Right forelimb (tissue), 1 donor: Measurements from ENCODE around the gene SERPINA3.
"Not testable (repeated sequence)": the region's sequence is repeated elsewhere in the genome, so short reads cannot be mapped to it uniquely, and the experiment has no call there.

Experiments
- DNase-seq: peaks from one replicate; pipeline ENCODE4 v3.0.0-alpha.2; 2018

SERPINA3 gene

DNA sequence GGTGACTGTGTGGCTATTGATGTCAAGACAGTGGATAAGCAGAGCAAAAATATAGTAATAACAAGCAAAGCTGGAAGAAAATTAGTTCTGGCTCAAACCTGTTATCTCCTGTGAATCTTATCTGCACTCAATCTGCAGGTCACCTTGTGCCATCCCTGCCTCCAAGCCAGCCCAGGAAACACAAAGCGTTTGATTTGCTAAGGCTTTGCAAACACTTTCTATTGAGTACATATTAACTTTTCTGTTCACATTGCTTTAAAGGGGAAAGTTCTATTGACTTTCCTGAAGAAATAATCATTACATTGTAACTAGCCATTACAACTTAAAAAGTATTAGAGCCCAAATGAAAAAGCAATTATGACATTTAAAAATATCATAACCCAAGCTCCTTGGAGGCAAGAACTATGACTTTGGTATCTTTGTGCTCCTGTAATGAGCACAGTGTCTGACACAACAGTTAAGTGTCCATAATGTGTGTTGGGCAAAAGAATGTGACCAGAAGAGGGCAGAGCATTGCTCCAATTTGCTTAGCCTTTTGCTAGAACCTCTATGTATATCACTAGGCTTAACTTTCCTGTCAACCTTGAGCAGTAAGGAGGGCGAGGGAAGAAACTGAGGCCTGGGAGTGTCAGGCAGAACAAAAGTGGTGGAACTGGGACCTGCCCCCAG is 24.7 kb downstream of the SERPINA3 start:
- DNase-seq, result no peak

DNA sequence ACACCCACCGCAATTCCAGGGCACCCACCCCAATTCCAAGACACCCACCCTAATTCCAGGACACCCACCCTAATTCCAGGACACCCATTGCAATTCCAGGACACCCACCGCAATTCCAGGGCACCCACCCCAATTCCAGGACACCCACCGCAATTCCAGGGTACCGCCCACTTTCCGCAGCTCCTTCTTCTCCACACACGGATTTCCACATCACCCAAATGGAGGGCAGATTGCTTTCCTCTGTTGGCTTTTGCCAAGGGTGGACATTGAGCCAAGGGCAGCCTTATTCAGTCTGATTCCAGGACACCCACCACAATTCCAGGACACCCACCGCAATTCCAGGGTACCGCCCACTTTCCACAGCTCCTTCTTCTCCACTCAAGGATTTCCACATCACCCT is 25.6 kb downstream of the SERPINA3 start:
- not testable (repeated sequence) for DNase-seq

DNA sequence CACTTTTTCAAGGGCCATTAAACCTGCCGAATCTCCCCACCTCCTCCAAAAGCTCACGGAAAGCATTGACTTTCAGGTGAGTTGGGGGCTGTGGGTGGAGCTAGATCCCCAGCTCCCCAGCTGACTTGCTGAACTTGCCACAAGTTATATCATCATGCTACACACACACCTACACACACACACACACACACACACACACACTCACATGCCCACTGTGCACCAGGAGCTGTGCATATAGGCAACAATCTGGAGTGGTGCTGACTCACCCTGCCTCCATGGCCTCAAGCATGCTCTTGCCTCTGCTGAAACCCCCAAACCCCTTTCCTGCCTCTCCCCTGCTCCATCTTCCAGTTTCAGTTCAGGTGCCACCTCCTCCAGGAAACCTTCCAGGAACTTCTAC is 26.1 kb downstream of the SERPINA3 start:
- DNase-seq, result no peak

DNA sequence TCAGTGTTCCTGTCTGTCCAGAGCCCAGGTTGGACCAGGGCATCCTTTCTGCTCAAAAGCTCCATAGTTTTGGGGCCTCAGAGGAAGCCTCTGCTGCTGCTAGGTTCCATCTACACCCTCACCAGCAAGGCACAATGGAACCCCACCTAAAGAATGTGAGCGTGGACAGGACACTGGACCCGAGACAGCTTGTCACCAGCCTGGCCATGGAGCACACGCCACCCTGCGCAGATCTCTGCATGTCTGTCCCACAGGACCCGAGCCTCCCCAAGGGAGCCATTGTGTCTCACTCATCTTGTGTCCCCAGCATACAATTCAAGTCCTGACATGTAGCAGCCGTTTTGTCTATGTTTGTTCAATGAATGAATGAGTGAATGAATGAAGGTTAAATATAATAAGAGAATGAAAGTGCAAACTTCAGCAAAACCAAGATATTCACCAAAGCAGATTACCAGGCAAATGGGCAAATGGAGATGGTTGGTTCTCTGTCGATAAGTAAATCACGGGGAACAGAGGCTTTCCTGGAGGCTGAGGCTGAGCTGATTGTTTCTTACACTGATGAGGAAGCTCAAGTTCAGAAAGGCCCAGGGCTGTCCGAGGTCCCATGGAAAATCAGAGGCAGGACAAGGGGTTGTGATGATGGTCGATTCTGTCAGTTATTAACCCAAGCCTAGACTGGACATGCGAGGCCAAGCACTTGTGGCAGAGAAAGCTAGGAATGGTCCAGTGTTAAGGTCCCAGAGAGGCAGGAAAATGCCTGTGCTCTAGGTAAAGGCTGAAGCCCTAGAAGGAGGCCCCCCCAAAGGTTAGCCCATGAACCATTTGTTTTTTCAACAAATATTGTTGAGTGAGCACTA is 27.0 kb downstream of the SERPINA3 start:
- no peak for DNase-seq

DNA sequence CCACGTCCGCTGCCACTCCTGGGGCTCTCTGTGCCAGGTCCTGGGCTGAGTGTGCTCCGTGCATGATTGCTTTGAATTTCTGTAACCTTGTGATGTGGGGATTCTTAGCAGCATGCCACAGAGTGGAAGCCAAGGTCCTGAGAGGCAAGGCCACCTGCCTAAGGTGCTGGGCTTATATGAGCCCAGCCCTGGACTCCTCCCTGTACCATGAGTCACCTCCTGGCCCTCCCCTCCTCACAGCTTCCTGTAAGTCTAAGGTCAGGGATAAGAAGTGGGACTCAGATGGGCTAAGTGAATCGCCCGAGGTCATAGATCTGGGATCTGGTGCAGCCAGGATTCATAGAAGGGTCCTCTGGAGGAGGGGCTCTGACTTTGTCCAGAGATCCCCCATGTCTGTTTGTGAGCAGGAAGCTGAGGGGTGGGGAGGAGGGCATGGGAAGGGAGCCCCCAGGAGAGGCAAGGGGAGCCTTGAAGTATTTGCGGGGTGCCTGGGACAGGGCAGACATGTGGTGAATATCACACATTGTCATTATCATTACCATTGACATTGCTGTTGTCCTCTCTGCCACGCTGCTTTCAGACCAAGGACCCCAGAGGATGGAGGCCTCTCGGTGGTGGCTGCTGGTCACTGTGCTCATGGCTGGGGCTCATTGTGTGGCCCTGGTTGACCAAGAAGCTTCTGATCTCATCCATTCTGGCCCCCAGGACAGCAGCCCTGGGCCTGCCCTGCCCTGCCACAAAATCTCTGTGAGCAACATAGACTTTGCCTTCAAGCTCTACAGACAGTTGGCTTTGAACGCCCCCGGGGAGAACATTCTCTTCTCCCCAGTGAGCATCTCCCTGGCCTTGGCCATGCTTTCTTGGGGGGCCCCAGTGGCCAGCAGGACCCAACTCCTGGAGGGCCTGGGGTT is 28.8 kb downstream of the SERPINA3 start:
- DNase-seq, result no peak

DNA sequence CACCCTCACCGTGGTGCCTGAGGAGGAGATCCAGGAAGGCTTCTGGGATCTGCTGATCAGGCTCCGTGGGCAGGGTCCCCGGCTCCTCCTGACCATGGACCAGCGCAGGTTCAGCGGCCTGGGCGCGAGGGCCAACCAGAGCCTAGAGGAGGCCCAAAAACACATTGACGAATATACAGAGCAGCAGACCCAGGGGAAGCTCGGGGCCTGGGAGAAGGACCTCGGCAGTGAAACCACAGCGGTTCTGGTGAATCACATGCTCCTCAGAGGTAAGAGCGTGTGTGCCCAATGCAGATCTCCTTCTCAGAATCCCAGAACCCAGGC is 29.4 kb downstream of the SERPINA3 start:
- DNase-seq, result no peak

DNA sequence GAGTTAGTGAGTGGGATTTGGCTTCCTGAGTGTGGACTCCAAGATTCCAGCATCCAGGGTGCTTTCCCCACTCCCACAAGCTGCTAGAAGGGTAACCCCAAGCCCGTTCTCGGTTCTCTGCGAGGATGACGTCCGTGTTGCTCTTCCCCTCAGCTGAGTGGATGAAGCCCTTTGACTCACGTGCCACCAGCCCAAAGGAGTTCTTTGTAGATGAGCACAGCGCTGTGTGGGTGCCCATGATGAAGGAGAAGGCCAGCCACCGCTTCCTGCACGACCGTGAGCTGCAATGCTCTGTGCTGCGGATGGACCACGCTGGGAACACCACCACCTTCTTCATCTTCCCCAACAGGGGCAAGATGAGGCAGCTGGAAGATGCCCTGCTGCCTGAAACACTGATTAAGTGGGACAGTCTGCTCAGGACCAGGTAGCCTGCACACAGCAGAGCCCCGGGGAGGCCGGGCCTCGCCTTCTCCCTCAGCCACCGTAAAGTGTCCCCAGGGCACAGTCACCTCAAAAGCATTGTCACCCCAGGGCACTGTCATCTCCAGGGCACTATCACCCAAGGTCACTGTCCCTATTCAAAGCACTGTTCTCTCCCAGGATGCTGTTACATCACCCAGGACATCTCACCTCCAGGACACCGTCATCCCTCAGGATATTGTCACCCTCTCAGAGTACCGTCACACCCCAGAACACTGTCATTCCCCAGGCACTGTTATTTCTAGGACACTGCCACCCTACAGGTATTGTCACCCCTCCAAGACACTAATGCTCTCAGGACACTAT is 31.3 kb downstream of the SERPINA3 start:
- no peak for DNase-seq

DNA sequence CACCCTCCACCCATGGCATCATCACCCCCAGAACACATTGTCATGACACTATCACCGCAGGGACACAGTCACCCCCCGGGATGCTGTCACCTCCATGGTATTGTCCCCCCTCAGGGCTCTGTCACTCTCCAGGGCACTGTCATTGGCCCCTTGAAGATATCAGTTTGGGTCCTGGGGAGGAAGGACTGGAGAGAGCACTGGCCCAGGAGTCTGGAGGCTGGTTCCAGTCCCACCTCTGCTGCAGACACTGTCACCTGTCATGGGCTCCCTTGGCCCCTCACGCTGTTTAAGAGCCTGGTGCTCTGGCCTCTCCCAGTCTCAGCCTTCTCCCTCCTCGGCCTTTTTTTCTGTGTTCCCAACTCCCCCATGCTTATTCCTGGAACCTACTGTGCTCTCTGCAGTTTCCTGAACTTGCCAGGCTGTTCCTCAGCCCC is 31.9 kb downstream of the SERPINA3 start:
- no peak for DNase-seq

DNA sequence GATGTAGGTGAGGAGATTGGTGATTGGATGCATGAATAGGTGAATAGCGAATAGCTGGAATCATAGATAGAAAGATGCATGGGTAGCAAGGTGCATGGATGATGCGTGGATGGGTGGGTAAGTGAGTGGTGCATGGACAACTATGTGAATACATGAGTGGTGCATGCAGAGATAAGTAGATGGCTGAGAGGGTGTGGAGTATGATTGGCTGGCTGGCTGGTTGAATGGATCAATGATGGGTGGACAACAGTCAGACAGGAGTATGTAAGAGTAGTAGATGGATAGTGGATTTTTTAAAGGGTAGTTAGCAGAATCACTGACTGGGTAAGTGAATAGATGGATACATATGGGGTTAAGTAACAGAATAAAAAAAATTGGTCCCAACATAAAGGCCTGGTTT is 33.9 kb downstream of the SERPINA3 start:
- DNase-seq, result peak; percentile 11

DNA sequence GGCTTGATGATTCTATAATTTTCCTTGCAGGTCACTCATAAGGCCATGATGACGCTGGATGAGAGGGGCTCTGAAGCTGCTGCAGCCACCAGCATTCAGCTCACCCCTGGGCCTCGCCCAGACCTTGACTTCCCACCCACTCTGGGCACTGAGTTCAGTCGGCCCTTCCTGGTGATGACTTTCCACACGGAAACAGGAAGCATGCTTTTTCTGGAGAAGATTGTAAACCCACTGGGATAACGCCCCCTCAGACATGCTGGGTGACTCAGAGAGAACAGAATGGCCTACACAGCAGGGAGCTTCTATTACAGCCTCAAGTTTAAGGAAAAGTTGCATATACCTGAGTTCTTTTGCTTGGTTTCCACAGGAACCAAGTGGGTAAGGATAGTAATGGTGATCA is 34.3 kb downstream of the SERPINA3 start:
- peak; percentile 34 for DNase-seq

DNA sequence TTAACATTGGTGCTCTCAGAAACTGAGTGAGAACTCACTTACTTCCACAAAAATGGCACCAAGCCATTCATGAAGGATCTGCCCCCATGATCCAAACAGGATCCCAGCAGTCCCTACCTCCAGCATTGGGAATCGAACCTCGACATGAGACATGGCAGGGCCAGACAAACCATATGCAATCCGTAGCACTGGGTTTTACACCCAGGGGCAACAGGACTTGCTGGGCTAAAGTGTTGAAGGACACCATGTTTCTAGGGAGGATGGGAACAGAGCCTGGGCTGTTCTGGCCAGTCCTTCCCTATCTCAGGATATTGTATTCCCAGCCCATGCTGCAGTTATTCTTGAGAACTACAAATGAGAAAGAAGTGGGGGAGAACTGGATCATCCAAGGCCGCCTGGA is 36.6 kb downstream of the SERPINA3 start:
- peak; percentile 5 for DNase-seq

DNA sequence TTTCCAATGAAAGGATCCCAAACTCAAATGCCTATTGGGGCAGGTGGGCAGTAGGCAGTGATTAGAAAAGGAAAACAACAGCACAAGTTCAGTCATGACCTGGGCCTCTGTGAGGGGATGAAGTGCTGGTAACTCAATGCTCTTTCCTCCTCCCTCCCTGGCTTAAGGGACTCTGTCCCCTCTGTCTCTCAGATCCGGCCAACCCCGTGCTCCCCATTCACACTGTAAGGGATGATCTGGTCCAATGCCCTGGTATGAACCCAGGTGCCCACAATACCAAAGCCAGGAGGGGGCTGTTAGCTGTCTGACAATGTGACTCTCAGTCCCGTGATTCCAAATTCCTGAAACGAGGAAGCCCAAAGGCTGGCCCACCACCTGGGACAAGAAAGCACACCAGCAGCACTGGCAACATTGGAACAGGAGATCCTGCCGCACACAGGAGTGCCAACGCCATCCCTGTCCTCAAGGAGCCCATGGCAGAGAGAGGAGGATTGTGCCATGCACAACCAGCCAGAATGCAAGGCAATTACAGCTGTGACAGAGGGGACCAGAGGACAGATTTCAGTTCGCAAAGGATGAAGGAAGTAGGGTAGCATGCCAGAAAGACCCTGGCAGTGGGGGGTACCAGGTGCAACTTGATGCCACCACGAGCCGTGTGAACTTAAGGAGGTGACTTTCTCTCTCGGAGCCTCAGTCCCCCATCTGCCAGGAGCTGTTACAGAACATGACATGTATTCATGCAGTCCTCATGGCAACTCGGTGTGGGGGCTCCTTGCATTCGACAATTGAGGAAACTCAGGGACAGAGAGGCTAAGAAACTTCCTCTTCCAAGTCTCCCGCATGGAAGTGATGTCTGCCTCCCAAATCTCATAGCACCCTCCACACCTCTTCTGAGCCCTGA is 37.6 kb downstream of the SERPINA3 start:
- DNase-seq, result no peak

DNA sequence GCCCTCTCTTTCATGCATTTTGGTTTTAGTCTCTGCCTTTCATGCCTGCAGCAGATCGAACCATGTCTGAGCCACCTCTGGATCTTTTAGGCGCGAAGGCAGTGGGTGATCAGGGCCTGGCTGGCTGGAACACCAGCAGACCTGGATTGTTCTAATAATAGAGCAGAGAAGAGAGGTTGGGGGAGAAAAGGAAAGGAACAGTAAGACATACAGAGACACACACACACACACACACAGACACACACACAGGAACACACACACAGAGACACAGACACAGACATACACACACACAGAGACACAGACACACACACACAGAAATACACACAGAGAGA is 38.2 kb downstream of the SERPINA3 start:
- DNase-seq, result no peak

DNA sequence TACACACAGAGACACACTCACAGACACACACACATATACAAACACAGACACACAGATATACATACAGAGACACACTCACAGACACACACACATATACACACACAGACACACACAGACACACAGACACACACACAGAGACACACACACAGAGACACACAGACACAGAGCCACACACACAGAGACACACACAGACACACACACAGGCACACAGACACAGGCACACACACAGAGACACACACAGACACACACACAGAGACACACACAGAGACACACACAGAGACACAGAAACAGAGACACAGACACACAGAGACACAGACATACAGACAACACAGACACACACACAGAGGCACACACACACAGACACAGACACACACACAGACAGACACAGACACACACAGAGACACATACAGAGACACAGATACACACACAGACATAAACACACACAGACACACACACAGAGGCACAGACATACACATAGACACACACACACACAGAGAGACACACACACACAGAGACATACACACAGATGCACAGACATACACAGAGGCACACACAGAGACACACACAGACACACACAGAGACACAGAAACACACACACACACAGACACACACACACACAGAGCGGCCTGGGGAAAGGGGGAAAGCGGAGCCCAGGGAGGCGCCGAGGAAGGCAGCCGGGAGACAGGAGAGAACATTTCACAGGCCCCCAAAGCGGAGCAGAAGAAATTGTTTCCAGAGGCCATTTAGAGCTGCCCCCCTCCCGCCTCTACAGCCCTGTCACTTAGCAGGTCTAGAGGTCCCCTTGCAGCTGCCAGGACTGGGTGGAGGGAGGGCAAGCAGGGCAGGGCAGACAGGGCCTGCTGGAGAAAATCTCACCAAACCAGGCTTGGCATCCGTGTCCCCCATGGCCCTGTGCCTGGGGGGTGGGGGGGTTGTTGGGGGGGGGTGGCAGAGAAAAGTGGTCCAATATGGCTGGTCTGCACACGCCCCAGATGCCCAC is 38.9 kb downstream of the SERPINA3 start:
- peak; percentile 33 for DNase-seq

DNA sequence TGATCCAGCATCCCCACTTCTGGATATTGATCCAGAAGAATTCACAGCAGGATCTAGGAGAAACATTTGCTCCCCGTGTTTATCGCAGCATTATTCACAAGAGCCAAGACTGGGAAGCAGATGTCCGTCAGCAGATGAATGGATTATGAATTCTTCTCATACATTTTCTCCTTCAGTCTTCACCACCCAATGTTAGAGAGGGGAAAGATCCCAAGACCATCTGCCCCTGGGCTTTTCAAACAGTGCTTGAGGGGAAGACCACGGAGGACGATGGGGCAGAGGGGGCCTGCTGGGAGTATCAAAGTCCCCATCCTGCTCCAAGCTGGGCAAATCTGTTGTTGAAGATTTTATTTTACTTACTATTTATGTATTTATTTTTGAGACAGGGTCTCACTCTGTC is 41.1 kb downstream of the SERPINA3 start:
- no peak for DNase-seq

DNA sequence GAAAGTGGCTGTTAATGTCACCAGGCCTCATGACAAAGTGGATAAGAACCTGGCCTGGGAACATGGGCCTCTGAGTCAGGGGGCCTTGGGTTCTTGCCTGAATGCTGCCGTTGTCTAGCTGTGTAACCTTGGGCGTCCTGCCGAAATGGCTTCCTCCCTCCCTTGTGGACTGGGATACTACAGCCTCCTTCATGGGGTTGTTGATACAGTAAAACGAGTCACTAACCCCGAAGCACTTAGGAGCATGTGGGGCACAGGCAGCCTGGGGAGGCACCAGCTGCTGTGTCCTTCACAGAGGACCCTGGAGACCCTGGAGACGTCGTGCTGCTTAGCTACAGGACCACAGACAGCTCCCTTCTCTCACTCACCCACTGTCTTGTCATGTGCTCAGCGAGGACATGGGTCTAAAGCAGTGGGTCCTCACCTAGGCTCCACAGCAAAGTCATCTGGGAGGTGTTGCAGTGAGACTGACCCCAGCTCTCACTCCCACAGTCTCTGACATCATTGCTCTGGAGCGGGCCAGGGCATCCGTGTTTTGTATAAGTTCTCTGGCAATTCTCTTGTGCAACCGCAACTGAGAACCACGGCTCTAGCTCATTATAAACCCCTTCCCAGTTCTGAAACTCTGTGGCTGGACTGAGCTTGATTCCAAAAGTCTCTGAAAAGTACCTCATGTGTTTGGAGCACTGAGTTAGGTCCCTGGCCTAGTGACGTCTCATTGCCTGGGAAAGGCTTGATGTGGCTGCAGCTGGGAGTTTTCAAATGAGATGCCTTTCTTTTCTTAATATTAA is 42.1 kb downstream of the SERPINA3 start:
- peak; percentile 41 for DNase-seq

DNA sequence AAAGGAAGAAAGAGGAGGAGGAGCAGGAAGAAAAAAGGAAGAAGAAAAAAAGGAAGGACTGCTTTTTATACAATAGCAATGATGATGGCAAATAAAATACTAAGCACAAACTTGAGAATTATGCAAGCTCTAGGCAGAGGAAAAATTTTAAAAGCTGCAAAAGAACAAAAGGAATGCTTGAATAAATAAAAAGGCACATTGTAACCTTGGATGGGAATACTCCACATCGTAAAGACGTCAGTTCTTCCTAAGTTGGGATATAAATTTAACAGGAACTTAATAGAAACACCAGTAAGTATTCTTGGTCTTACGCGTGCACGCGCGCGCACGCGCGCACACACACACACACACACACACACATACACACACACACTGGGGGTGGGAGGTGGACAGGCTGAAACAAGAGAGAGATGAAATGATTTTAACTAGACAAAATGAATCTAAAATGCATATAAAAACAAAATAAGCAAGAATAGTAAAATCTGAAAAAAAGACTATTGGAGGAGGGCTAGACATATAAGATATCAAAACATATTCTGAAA is 43.0 kb downstream of the SERPINA3 start:
- peak; percentile 17 for DNase-seq

DNA sequence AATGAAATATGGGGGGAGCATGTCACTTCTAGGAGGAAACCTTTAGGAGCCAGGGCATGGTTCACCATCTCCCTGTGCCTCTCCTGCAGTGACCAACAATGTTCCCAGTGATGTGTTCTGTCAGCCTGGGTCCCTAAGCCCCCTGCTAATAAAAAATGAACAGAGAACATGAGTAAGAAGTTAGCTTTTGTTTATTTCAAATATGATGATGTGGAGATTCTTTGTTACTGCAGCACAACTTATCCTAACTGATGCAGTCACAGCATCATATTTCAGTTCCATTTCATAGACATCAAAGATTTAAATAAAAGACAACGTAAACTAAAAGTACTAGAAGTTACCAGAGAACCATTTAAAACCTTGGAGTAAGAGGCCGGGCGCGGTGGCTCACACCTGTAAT is 43.9 kb downstream of the SERPINA3 start:
- no peak for DNase-seq

DNA sequence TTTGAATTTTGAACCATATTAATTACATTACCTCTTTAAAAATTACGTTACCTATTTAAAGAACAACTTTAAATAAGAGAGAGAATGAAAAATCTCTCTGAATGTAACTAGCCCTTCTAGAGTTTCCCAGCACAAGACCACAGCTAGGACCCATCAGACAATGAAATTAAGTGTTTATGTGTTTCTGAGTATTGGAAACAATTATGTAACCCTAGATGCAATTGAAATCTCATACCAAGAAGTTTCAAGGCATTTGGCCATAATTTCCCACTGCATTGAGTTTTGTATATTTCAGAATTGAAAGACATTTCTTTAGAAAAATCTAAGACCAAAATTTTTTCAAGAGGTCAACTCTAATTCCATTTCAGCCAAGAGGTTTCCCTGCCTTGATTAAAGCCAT is 47.1 kb downstream of the SERPINA3 start:
- DNase-seq, result no peak
